SK-N-SH (cell line): ENCODE measurements around the gene OVAAL. TPM values are rescaled to one million over a fixed set of nuclear protein-coding genes. Genes with fewer than 3 reads are reported as not detected.
A peak's percentile ranks its signal among the peaks of the same experiment; 100 is the strongest.

Experiments
- CTCF ChIA-PET: fragments of 300-600, 350-600 bp; formaldehyde crosslinking; extraction: SDS; loops from one replicate; lab custom pipeline; 2021; lab: Yijun Ruan, JAX
- POLR2A ChIA-PET: fragments of 350-600 bp; sonication (Branson Sonifier 250); formaldehyde crosslinking; extraction: SDS; loops from one replicate; lab custom pipeline; 2020; ENCODE audit warnings: antibody characterized with exemption, inconsistent platforms; lab: Yijun Ruan, JAX
- DNase-seq: peaks from one replicate; pipeline ENCODE4 v3.0.0; 2012
- H2AFZ ChIP-seq: fragments of 200-600 bp; sonication (generic); 2 replicates; pipeline ENCODE4 v1.8.1; 2016; ENCODE audit warnings: antibody characterized with exemption, mild to moderate bottlenecking, low read depth
- H3F3A ChIP-seq: fragments of 200-600 bp; sonication (generic); replicated peaks from 2 replicates; pipeline ENCODE3; 2016; ENCODE audit warnings: antibody characterized with exemption, mild to moderate bottlenecking; ENCODE audit not compliant: insufficient read depth
- H3K27ac ChIP-seq, 2 experiments: fragments of 200-500 bp in 1 of 2; fragments of 200-600 bp in 1 of 2; sonication (Bioruptor generic) in 1 of 2; sonication (generic), shearing (Covaris generic) in 1 of 2; 2 replicates each; pipeline versions ENCODE4 v1.5.1 to v1.6.1; 2014 to 2016; ENCODE audit warnings: low read depth in 2 of 2, inconsistent platforms in 1 of 2, low read length in 1 of 2, mild to moderate bottlenecking in 1 of 2, mixed read lengths in 1 of 2
- H3K27me3 ChIP-seq: fragments of 200-600 bp; sonication (generic), shearing (Covaris generic); 2 replicates; pipeline ENCODE4 v1.6.1; 2016; ENCODE audit warnings: mixed run types; ENCODE audit not compliant: insufficient read depth
- H3K36me3 ChIP-seq, 2 experiments: fragments of 200-500 bp in 1 of 2; fragments of 200-600 bp in 1 of 2; sonication (Bioruptor generic) in 1 of 2; sonication (generic) in 1 of 2; replicated peaks in 1 of 2; 2 replicates each; pipeline versions ENCODE3 to v1.5.1; 2014 to 2016; ENCODE audit warnings: low read length in 1 of 2, mild to moderate bottlenecking in 1 of 2; ENCODE audit not compliant: insufficient read depth in 2 of 2, control insufficient read depth in 1 of 2
- H3K4me1 ChIP-seq, 2 experiments: fragments of 200-500 bp in 1 of 2; fragments of 200-600 bp in 1 of 2; sonication (Bioruptor generic) in 1 of 2; sonication (generic), shearing (Covaris generic) in 1 of 2; 2 replicates each; pipeline versions ENCODE4 v1.5.1 to v1.6.1; 2014 to 2016; ENCODE audit warnings: low read depth in 1 of 2, low read length in 1 of 2, mixed run types in 1 of 2; ENCODE audit not compliant: insufficient read depth in 2 of 2, control insufficient read depth in 1 of 2
- H3K4me2 ChIP-seq: fragments of 200-600 bp; sonication (generic), shearing (Covaris generic); 2 replicates; pipeline ENCODE4 v1.6.1; 2017; ENCODE audit warnings: mixed run types
- H3K4me3 ChIP-seq, 2 experiments: fragments of 200-500 bp in 1 of 2; fragments of 200-600 bp in 1 of 2; sonication (Bioruptor generic) in 1 of 2; sonication (generic), shearing (Covaris generic) in 1 of 2; 2 replicates each; pipeline versions ENCODE4 v1.5.1 to v1.8.1; 2014 to 2016; ENCODE audit warnings: low read depth in 2 of 2, inconsistent platforms in 1 of 2, low read length in 1 of 2, mild to moderate bottlenecking in 1 of 2, mixed read lengths in 1 of 2, moderate library complexity in 1 of 2
- H3K79me2 ChIP-seq: fragments of 200-600 bp; sonication (generic); 2 replicates; pipeline ENCODE4 v1.8.1; 2017; ENCODE audit warnings: mild to moderate bottlenecking; ENCODE audit not compliant: insufficient read depth
- H3K9ac ChIP-seq: fragments of 200-600 bp; sonication (generic); 2 replicates; pipeline ENCODE4 v1.6.1; 2017; ENCODE audit warnings: mixed run types
- H3K9me2 ChIP-seq: fragments of 200-600 bp; sonication (generic); 2 replicates; pipeline ENCODE4 v1.6.1; 2017; ENCODE audit warnings: mixed run types
- H3K9me3 ChIP-seq: fragments of 200-600 bp; sonication (generic); 2 replicates; pipeline ENCODE4 v1.6.1; 2017; ENCODE audit warnings: mixed run types, mild to moderate bottlenecking, moderate library complexity
- H4K20me1 ChIP-seq: fragments of 200-600 bp; sonication (generic); 2 replicates; pipeline ENCODE4 v1.6.1; 2017; ENCODE audit warnings: mild to moderate bottlenecking, mixed run types; ENCODE audit not compliant: insufficient read depth
- CTCF ChIP-seq: fragments of 200-600 bp; sonication (generic); IDR thresholded peaks from 2 replicates; pipeline ENCODE4 v1.6.1; 2017; ENCODE audit warnings: antibody characterized with exemption, mild to moderate bottlenecking, moderate library complexity
- ELF1 ChIP-seq: IDR thresholded peaks from 2 replicates; pipeline ENCODE4 v1.4.0; 2012
- EP300 ChIP-seq, 2 experiments: IDR thresholded peaks; 2 replicates each; pipeline versions ENCODE4 v1.4.0 to v1.6.1; 2012; ENCODE audit warnings: borderline replicate concordance in 1 of 2, low read depth in 1 of 2, low read length in 1 of 2
- EZH2phosphoT487 ChIP-seq: fragments of 200-600 bp; sonication (generic); IDR thresholded peaks from 2 replicates; pipeline ENCODE4 v1.6.1; 2017; ENCODE audit warnings: low read depth, mixed run types, mild to moderate bottlenecking, antibody characterized with exemption, moderate library complexity, borderline replicate concordance
- FOXJ3 ChIP-seq: sonication (generic); formaldehyde crosslinking; IDR thresholded peaks from 2 replicates; pipeline ENCODE4 v1.5.1; 2020; ENCODE audit warnings: mild to moderate bottlenecking, missing genetic modification reagents
- GABPA ChIP-seq: IDR thresholded peaks from 2 replicates; pipeline ENCODE4 v1.4.0; 2012; ENCODE audit warnings: low read depth, mild to moderate bottlenecking
- GATA2 ChIP-seq: sonication (generic); formaldehyde crosslinking; IDR thresholded peaks from 2 replicates; pipeline ENCODE4 v1.5.0; 2020; ENCODE audit warnings: mild to moderate bottlenecking, missing genetic modification reagents
- IRF3 ChIP-seq: fragments of 150-350 bp; IDR thresholded peaks from 2 replicates; pipeline ENCODE4 v1.6.1; 2016; ENCODE audit warnings: mild to moderate bottlenecking, low read depth, low read length
- JUND ChIP-seq: IDR thresholded peaks from 2 replicates; pipeline ENCODE4 v1.4.0; 2012
- NFIC ChIP-seq: IDR thresholded peaks from 2 replicates; pipeline ENCODE4 v1.4.0; 2012; ENCODE audit warnings: borderline replicate concordance
- RAD21 ChIP-seq: IDR thresholded peaks from 2 replicates; pipeline ENCODE4 v1.6.1; 2012; ENCODE audit warnings: mild to moderate bottlenecking, low read length
- RCOR1 ChIP-seq: fragments of 150-350 bp; IDR thresholded peaks from 2 replicates; pipeline ENCODE4 v1.6.1; 2017; ENCODE audit warnings: antibody characterized with exemption, low read length
- REST ChIP-seq: IDR thresholded peaks from 2 replicates; pipeline ENCODE4 v1.6.1; 2012; ENCODE audit warnings: mild to moderate bottlenecking, low read depth, low read length, moderate library complexity
- SIN3A ChIP-seq: IDR thresholded peaks from 2 replicates; pipeline ENCODE4 v1.6.1; 2012; ENCODE audit warnings: low read depth, mild to moderate bottlenecking, low read length, moderate library complexity, borderline replicate concordance
- SMC3 ChIP-seq: IDR thresholded peaks from 2 replicates; pipeline ENCODE4 v1.6.1; 2012; ENCODE audit warnings: low read depth, low read length, improper control_type of control experiment
- TCF12 ChIP-seq: IDR thresholded peaks from 2 replicates; pipeline ENCODE4 v1.4.0; 2012
- USF1 ChIP-seq: IDR thresholded peaks from 2 replicates; pipeline ENCODE4 v1.4.0; 2012; ENCODE audit warnings: low read depth, borderline replicate concordance
- YY1 ChIP-seq: IDR thresholded peaks from 2 replicates; pipeline ENCODE4 v1.4.0; 2012; ENCODE audit warnings: low read depth, mild to moderate bottlenecking
- ZBTB33 ChIP-seq: IDR thresholded peaks from 2 replicates; pipeline ENCODE4 v1.4.0; 2012; ENCODE audit warnings: low read depth, borderline replicate concordance
- WGBS: methylation state at CpG from one replicate; pipeline ENCODE4 v1.1.6; 2017; ENCODE audit warnings: low lambda C conversion rate; 5-methylcytosine and 5-hydroxymethylcytosine counted together
- polyA plus RNA-seq, 3 experiments: library from polyadenylated mRNA; depleted of rRNA; stranded (reverse); fragments of >200 nt; gene quantifications; 2 replicates each; pipeline ENCODE4 v1.2.3, GENCODE V29; 2012

Gene OVAAL
- polyA plus RNA-seq, 1 of the 3 experiments (the other 2 are of a cell fraction) = not detected

- no peak for TF ChIP-seq ZBTB33
- no peak for TF ChIP-seq USF1
- no peak for TF ChIP-seq SMC3
- no peak for TF ChIP-seq FOXJ3 (CRISPR knock-in tag)
- TF ChIP-seq NFIC = no peak
- no peak for TF ChIP-seq SIN3A
- TF ChIP-seq CTCF = no peak
- TF ChIP-seq GABPA = no peak
- TF ChIP-seq, all 33 proteins: peak for 0
Observed at GRCh38 chr1:180522213-180522515, 36.6 kb upstream of the OVAAL start (continued).

- POLR2A ChIA-PET = no interaction called here
- no peak for TF ChIP-seq RCOR1
- no peak for TF ChIP-seq YY1
- TF ChIP-seq RAD21 = no peak
- TF ChIP-seq JUND = no peak
- no peak for TF ChIP-seq EP300 (IDR thresholded peaks at IDR 0.05; ENCODE audit: borderline replicate concordance in 1 of 2, low read depth in 1 of 2, low read length in 1 of 2)
- TF ChIP-seq CTCF = no peak
- no peak for TF ChIP-seq REST
- no peak for TF ChIP-seq EZH2phosphoT487
- no peak for TF ChIP-seq IRF3
- TF ChIP-seq GATA2 (CRISPR knock-in tag) = no peak
- no peak for TF ChIP-seq ELF1
- no peak for TF ChIP-seq TCF12
- TF ChIP-seq NFIC = no peak
- TF ChIP-seq FOXJ3 (CRISPR knock-in tag) = no peak
- TF ChIP-seq, all 33 proteins: peak for 0
- no peak overlapping the region for H3K4me3 ChIP-seq
- H3K27ac ChIP-seq = peak overlapping the region in 1 of 2 experiments; percentile 78; a peak in 1 of 4 replicates
- no peaks in the 10 kb centered on the region for H4K20me1 ChIP-seq
- no peaks in the 10 kb centered on the region for H3K79me2 ChIP-seq
- H3K4me2 ChIP-seq = no peak overlapping the region
- 77% methylated on average over 7 of the region's 7 CpGs for WGBS
- H3K9me3 ChIP-seq = no peaks in the 10 kb centered on the region
- H3K36me3 ChIP-seq = no peaks in the 10 kb centered on the region
- DNase-seq = no peak
- no peaks in the 10 kb centered on the region for H3K27me3 ChIP-seq
- H3K9me2 ChIP-seq = no peaks in the 10 kb centered on the region
- peaks cover 0 to 18% of the 10 kb centered on the region in 2 experiments; a peak in 2 of 4 replicates for H3K4me1 ChIP-seq
- H3F3A ChIP-seq = no peaks in the 10 kb centered on the region
- CTCF ChIA-PET = interaction anchor here (0.6 to 6.1 kb wide), 4 partner anchors 8 to 338 kb away, joined by 3 to 33 read pairs (median 12); no protein-coding TSS in a partner anchor
- no peak overlapping the region for H3K9ac ChIP-seq
- no peak overlapping the region for H2AFZ ChIP-seq
Observed at GRCh38 chr1:180524160-180524914, 34.4 kb upstream of the OVAAL start.
